ENCODE results near the gene SLC45A1.
A peak's percentile ranks its signal among the peaks of the same experiment; 100 is the strongest.

Gene SLC45A1

DNA sequence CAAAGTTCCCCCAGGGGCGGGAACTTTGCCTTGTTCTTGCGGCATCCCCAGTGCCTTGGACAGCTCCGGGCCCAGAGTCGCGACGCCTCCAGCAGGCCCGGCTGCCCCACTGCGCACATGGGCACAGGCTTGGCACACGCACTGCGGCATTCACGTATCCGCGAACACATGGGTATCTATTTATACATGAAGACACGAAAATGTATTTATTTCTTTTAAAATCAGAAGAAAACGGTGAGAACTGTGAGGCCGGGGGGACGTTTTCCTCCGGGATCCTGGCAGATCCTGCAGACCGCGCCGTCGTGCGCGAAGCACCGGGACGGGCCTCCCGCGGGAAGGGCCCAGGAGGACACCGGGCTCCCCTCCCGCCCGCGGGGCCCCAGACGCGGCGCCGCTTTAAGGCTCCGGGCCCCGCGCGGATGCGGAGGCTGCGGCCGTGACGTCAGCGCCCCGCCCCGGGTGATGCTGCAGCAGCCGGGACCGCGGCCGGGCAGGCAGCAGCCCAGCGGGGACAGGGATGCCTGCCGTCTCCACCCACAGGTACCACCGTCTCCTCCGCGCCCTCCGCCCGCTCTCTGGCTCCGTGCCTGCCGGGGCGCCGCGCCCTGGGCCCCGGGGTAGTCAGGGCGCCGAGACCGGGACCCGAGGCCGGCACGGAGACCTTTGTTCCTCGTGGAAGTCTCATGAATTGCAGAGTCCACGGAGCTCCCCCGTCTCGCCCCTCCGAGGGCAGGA is at the start of gene SLC45A1 (continued):
- TF ChIP-seq, protein P1, sequence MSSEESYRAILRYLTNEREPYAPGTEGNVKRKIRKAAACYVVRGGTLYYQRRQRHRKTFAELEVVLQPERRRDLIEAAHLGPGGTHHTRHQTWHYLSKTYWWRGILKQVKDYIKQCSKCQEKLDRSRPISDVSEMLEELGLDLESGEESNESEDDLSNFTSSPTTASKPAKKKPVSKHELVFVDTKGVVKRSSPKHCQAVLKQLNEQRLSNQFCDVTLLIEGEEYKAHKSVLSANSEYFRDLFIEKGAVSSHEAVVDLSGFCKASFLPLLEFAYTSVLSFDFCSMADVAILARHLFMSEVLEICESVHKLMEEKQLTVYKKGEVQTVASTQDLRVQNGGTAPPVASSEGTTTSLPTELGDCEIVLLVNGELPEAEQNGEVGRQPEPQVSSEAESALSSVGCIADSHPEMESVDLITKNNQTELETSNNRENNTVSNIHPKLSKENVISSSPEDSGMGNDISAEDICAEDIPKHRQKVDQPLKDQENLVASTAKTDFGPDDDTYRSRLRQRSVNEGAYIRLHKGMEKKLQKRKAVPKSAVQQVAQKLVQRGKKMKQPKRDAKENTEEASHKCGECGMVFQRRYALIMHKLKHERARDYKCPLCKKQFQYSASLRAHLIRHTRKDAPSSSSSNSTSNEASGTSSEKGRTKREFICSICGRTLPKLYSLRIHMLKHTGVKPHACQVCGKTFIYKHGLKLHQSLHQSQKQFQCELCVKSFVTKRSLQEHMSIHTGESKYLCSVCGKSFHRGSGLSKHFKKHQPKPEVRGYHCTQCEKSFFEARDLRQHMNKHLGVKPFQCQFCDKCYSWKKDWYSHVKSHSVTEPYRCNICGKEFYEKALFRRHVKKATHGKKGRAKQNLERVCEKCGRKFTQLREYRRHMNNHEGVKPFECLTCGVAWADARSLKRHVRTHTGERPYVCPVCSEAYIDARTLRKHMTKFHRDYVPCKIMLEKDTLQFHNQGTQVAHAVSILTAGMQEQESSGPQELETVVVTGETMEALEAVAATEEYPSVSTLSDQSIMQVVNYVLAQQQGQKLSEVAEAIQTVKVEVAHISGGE (tag by site-specific recombination; conservative IDR thresholded peaks at IDR 0.05; ENCODE audit: low read depth) = no peak
- TF ChIP-seq, protein P2, sequence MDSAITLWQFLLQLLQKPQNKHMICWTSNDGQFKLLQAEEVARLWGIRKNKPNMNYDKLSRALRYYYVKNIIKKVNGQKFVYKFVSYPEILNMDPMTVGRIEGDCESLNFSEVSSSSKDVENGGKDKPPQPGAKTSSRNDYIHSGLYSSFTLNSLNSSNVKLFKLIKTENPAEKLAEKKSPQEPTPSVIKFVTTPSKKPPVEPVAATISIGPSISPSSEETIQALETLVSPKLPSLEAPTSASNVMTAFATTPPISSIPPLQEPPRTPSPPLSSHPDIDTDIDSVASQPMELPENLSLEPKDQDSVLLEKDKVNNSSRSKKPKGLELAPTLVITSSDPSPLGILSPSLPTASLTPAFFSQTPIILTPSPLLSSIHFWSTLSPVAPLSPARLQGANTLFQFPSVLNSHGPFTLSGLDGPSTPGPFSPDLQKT (IDR thresholded peaks at IDR 0.05; ENCODE audit: borderline replicate concordance, low read depth, low read length) = no peak
- TF ChIP-seq, protein P3, sequence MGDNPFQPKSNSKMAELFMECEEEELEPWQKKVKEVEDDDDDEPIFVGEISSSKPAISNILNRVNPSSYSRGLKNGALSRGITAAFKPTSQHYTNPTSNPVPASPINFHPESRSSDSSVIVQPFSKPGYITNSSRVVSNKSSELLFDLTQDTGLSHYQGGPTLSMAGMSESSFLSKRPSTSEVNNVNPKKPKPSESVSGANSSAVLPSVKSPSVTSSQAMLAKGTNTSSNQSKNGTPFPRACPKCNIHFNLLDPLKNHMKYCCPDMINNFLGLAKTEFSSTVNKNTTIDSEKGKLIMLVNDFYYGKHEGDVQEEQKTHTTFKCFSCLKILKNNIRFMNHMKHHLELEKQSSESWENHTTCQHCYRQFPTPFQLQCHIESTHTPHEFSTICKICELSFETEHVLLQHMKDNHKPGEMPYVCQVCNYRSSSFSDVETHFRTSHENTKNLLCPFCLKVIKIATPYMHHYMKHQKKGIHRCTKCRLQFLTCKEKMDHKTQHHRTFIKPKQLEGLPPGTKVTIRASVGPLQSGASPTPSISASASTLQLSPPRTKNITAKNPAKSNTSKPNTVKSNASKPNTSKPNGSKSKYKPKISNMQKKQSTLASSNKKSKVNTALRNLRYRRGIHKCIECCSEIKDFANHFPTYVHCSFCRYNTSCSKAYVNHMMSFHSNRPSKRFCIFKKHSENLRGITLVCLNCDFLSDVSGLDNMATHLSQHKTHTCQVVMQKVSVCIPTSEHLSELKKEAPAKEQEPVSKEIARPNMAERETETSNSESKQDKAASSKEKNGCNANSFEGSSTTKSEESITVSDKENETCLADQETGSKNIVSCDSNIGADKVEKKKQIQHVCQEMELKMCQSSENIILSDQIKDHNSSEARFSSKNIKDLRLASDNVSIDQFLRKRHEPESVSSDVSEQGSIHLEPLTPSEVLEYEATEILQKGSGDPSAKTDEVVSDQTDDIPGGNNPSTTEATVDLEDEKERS (tag by site-specific recombination; IDR thresholded peaks at IDR 0.05) = no peak
- TF ChIP-seq ZNF175 (tag by site-specific recombination; IDR thresholded peaks at IDR 0.05) (no peak), ZNF610 (tag by site-specific recombination; IDR thresholded peaks at IDR 0.05; ENCODE audit: borderline replicate concordance) (no peak), ZNF394 (tag by site-specific recombination; IDR thresholded peaks at IDR 0.05; ENCODE audit: borderline replicate concordance) (no peak), ZFP69B (tag by site-specific recombination; IDR thresholded peaks at IDR 0.05) (peak; percentile 99), ZNF302 (tag by site-specific recombination; IDR thresholded peaks at IDR 0.05; ENCODE audit: low read depth) (no peak), ZSCAN23 (tag by site-specific recombination; IDR thresholded peaks at IDR 0.05) (no peak), ZNF416 (tag by site-specific recombination; IDR thresholded peaks at IDR 0.05) (no peak), ZNF140 (tag by site-specific recombination; IDR thresholded peaks at IDR 0.05) (no peak), ZNF629 (tag by site-specific recombination; IDR thresholded peaks at IDR 0.05) (peak; percentile 42; the same call in 1 of the 2 replicates), YY2 (tag by site-specific recombination; IDR thresholded peaks at IDR 0.05) (no peak), ZNF792 (tag by site-specific recombination; IDR thresholded peaks at IDR 0.05) (no peak), ZNF48 (tag by site-specific recombination; IDR thresholded peaks at IDR 0.05) (no peak), ZSCAN16 (tag by site-specific recombination; IDR thresholded peaks at IDR 0.05) (no peak), ZFP37 (tag by site-specific recombination; IDR thresholded peaks at IDR 0.05) (no peak), ZFP3 (tag by site-specific recombination; IDR thresholded peaks at IDR 0.05; ENCODE audit: low read depth) (no peak), ZNF785 (tag by site-specific recombination; IDR thresholded peaks at IDR 0.05) (no peak), ZBTB8A (tag by site-specific recombination; IDR thresholded peaks at IDR 0.05) (peak; percentile 63; the same call in 1 of the 2 replicates), ZBTB20 (tag by site-specific recombination; IDR thresholded peaks at IDR 0.05) (peak; percentile 69; the same call in 1 of the 2 replicates), ZNF146 (tag by site-specific recombination; IDR thresholded peaks at IDR 0.05) (no peak), ZNF660 (tag by site-specific recombination; IDR thresholded peaks at IDR 0.05) (no peak; the same call in 1 of the 2 replicates), ZNF133 (tag by site-specific recombination; IDR thresholded peaks at IDR 0.05) (no peak), ZBTB17 (tag by site-specific recombination; IDR thresholded peaks at IDR 0.05) (no peak), ZNF548 (tag by site-specific recombination; IDR thresholded peaks at IDR 0.05) (no peak), SETDB1 (IDR thresholded peaks at IDR 0.05; ENCODE audit: insufficient read length, low read length) (no peak), KLF8 (tag by site-specific recombination; IDR thresholded peaks at IDR 0.05) (no peak), GLIS1 (tag by site-specific recombination; IDR thresholded peaks at IDR 0.05) (0 out of 2 replicates have a peak, but pooled peaks have one; percentile 5)
- TF ChIP-seq, protein P4, sequence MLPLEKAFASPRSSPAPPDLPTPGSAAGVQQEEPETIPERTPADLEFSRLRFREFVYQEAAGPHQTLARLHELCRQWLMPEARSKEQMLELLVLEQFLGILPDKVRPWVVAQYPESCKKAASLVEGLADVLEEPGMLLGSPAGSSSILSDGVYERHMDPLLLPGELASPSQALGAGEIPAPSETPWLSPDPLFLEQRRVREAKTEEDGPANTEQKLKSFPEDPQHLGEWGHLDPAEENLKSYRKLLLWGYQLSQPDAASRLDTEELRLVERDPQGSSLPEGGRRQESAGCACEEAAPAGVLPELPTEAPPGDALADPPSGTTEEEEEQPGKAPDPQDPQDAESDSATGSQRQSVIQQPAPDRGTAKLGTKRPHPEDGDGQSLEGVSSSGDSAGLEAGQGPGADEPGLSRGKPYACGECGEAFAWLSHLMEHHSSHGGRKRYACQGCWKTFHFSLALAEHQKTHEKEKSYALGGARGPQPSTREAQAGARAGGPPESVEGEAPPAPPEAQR (tag by site-specific recombination; IDR thresholded peaks at IDR 0.05) = no peak
- TF ChIP-seq, protein P5, sequence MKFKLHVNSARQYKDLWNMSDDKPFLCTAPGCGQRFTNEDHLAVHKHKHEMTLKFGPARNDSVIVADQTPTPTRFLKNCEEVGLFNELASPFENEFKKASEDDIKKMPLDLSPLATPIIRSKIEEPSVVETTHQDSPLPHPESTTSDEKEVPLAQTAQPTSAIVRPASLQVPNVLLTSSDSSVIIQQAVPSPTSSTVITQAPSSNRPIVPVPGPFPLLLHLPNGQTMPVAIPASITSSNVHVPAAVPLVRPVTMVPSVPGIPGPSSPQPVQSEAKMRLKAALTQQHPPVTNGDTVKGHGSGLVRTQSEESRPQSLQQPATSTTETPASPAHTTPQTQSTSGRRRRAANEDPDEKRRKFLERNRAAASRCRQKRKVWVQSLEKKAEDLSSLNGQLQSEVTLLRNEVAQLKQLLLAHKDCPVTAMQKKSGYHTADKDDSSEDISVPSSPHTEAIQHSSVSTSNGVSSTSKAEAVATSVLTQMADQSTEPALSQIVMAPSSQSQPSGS (tag by site-specific recombination; IDR thresholded peaks at IDR 0.05; ENCODE audit: low read depth) = peak; percentile 36; the same call in 1 of the 2 replicates

All from HEK293 (cell line).